T-helper 1 cell treated with Interleukin-12 subunit alpha and Interleukin-12 subunit beta and Interleukin-4 antibody, amounts not matched to agents 30 ng/mL and 1 ng/mL, for 36 hours (primary cell): Measurements from ENCODE around the gene OXSR1. TPM values are rescaled to one million over a fixed set of nuclear protein-coding genes. Genes with fewer than 3 reads are reported as not detected.

Experiments
- intact Hi-C: fragments of 100-400 bp; cut with micrococcal nuclease; formaldehyde crosslinking; loops from one replicate; pipeline ENCODE4 v1.15.1; 2024
- total RNA-seq: library from RNA; stranded (reverse); gene quantifications from 2 replicates; pipeline ENCODE4 v1.2.3, GENCODE V29; 2022

Gene OXSR1
- total RNA-seq: 50.7 and 51.8 TPM in 2 replicates

DNA sequence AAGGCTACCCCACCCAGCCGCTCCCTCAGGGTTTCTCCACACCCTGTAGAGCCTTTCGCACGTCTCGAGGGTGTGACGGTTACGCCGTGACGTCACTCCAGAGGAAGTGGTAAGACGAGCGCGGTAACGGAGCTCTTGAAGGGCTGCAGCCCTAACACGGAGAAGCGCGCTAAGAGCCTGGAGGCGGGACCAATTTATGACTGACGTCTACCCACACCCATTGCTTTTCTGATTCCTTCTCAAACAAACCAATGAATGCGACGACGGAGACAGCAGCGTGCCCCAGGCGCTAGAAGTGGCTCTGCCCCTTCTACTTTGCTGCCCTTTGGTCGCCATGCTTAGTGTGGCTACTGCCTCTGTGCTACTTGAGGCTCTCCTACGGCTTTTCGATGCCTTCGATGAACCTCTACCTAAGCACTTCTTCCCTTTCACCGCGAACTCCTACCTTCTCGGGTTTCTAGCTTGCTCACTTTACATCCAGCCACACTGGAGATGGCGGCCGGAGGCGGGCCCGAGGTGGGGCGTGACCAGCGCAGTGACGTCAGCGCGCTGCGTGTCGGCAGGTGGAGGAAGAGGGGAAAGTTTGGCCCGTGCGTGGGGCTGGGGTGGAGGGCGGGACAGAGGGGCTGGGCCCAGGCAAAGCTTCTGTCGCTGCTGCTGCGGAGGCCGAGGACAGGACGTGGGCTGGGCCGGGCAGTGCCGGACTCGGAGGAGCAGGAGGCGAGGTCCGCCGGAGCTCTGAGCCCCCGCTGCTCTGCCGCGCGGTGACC, at the start of gene OXSR1:
Gene OXSR1 (plus strand): TSS at position 586 of the 770 bp plus-strand sequence. CDS start 340 bp downstream, outside the sequence.
- intact Hi-C loops: loop anchor here (1.0 to 10.0 kb wide), 10 partner anchors 13 to 1170 kb away; partner anchors contain the start of genes ACAA1, ACVR2B, DLEC1 and EPM2AIP1

DNA sequence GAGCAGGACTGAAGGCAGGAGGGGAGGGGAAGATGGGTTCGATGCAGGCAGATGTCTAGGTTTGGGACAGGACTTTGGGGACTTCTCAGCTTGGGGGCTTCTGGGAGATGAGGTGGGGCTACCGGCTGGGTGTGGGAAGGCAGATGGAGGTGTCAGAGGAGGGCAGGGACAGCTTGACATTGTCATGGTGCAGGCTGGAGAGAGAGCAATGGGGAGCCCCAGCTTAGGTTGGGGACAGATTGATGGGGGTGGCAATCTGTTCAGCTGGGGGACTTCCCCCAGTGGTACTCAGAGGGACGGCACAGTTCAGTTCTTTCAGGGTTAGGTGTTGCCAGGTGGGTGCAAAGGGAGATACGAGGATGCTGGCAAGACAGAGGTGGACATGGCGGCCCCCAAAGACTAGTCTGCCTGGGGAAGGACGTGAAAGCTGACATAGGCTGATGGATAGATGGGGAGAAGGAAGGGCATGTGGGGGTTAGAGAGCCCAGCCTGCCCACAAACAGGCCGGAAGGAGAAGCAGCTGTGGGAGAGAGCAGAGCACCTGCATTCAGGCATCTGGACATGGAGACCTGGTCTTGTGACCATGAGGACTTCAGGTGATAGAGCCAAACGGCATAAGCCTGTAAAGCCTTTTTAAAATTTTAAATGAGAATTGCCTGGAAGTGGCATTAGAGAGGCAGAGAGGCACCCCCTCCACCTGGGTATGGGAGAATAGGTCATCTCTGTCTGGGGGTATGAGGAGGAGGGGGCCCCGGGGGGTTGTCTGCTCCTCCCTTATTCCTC, 49.5 kb upstream of the OXSR1 start:
- intact Hi-C loops: loop anchor here (5.0 kb wide), 2 partner anchors 141 to 536 kb away; no protein-coding TSS in a partner anchor

DNA sequence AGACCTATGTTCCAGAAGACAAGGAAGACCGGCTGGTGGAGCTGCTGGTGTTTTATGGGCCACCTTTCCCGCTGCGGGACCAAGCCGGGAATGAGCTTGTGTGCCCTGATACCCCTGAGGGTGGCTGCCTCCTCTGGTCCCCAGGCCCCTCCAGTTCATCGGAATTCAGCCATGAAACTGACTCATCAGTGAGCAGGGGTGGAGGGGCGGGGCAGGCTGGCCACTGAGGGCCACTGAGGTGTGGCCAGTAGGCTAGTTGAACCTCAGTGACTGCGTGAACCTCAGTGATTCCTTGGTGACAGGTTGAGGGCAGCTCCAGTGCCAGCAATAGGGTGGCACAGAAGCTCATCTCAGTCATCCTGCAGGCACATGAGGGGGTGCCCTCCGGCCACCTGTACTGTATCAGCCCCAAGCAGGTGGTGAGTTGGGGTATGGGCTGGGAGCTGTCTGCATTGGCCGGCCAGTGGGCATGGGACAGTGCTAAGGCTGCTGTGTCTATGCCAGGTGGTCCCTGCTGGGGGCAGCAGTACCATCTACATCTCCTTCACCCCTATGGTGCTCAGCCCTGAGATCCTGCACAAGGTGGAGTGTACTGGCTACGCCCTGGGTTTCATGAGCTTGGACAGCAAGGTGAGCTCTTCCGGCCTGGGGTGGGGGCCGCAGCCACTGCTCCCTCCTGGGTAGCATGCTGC, 48.7 kb upstream of the OXSR1 start:
- intact Hi-C loops: loop anchor here (5.0 kb wide), 2 partner anchors 141 to 536 kb away; no protein-coding TSS in a partner anchor

DNA sequence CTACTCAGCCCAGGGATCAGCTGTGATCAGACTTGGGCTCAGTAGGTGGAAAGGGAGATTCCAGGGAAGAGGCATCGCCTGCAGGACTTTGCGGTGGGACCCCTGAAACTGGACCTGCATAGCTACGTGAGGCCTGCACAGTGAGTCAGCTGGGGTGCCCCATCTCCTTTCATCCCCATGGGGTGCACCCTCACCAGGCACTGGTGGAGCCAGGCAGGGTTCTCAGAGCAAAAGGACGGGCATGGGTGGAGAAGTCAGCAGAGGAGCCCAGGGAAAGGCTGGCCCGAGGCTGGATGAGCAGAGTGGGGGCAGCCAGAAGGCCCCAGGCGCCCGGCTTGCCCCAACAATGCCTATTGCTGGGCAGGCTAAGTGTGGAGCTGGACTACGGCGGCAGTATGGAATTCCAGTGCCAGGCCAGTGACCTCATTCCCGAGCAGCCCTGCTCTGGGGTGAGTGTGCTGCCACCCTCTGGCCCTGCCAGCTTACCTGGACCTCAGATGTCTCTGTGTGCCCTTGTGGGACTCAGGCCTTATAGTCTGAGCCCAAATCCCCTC, 48.1 kb upstream of the OXSR1 start:
- intact Hi-C loops: loop anchor here (5.0 kb wide), 2 partner anchors 140 to 535 kb away; no protein-coding TSS in a partner anchor

DNA sequence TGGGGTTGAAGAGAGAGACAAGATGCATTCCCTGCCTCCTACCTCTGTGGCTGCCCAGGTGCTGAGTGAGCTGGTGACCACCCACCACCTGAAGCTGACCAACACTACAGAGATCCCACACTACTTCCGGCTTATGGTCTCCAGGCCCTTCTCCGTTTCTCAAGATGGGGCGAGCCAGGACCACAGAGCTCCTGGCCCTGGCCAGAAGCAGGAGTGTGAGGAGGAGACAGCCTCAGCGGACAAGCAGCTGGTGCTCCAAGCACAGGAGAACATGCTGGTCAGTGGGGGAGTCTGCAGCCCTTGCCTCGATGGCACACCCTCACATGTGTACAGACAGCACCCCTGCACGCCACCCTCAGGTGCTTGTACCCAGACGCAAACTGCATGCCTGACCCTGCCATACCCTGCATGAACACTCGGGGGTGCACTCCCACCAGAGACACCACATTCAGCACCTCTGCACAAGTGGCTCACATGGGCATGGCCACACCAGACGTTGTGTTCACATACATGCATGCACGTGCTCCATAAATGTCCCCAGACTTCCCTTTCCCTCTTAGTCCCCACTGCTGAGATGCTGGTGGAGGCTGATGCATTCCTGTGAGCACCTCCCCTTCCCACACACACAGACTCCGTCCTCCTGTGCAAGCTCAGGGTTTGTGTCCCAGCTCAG, 47.5 kb upstream of the OXSR1 start:
- intact Hi-C loops: loop anchor here (1.0 to 5.0 kb wide), 7 partner anchors 19 to 534 kb away; partner anchors contain the start of genes ACAA1, EXOG and XYLB

DNA sequence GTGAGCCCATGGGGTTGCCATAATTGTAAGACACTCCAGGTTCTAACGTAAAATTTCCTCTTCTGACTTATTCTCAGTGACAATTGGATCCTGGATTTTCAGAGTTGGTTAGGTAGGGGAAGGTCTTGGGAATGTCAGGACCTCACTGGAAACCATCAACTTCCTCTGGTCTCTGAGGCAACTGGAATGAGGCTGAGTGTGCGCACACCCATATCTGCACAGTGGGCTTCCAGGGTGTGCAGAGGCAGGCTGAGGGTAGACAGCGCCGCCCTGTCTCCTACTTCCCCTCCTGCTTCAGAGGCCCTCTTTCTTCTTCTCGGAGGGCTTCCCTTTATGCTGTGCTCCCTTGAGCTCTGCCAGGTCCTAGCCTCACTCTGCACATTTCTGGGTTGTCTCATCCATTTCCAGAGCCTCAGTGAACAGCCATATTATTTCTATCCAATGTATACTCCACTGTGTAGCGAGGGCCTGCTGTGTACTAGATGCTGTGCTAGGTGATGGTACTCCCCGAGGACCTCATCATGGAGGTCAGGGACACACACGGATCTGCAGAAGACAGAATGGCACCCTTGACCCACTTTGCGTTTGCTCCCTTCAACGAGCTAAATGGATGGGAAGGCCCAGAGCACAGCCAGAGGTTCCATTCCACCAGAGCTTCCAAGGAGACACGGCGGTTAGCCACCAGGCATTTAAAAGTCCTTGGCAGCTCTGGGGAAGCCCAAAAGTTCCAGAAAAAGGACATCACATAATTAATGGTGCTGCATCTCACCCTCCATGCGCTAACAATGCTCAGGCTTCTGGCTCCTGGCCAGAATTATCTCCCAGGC, 46.7 kb upstream of the OXSR1 start:
- intact Hi-C loops: loop anchor here (1.0 to 5.0 kb wide), 7 partner anchors 19 to 534 kb away; partner anchors contain the start of genes ACAA1, EXOG and XYLB

DNA sequence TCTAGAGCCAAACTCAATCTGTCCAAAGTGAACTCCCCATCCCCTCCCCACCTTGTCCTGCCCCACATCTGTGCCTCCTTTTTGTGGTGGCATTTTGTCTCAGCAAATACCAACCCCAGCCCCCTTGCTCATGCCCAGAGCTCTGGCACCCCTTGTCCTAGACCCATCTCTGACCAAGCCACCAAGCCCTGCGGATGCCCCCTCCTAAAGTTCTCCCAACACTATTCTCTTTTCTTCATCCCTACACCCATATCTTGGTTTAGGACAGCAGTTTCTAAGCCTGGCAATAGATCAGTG, 46.1 kb upstream of the OXSR1 start:
- intact Hi-C loops: loop anchor here (5.0 kb wide), 2 partner anchors 138 to 533 kb away; no protein-coding TSS in a partner anchor

DNA sequence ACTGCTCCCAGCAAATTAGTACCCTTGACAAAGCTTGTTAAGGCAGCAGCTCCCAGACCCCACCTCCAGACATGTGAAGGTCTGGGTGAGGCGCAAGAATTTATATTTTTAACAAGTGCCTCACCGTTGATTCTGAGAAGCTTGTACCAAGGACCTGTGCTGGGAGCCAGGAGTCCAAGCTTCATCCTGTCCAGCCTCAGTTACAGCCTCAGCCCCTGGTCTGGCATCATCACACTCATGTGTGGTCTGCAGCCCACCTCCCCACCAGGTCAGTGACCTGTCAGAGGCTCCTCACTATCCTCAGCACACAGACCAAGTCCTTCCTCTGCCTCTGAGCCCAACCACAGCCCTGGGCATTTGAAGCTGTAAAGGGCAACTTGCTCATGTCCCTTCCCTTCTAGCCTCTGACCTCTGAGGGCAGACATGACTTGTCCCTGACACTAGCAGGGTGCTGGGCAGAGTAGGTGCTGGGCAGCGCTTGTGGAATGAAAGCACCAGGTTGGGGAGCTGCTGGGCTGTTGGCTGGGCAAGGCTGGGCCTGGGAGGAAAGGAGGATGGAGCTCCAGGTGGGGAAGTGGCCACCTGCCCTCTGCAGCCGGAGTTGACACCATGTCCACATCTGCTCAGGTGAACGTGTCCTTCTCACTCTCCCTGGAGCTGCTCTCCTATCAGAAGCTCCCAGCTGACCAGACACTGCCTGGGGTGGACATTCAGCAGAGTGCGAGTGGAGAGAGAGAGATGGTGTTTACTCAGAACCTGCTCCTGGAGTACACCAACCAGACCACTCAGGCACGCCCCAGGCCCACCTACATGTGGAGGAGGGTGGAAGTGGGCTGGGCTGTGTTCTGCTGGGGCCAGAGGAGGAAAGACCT, 45.3 kb upstream of the OXSR1 start:
- intact Hi-C loops: loop anchor here (5.0 kb wide), 2 partner anchors 137 to 532 kb away; no protein-coding TSS in a partner anchor

DNA sequence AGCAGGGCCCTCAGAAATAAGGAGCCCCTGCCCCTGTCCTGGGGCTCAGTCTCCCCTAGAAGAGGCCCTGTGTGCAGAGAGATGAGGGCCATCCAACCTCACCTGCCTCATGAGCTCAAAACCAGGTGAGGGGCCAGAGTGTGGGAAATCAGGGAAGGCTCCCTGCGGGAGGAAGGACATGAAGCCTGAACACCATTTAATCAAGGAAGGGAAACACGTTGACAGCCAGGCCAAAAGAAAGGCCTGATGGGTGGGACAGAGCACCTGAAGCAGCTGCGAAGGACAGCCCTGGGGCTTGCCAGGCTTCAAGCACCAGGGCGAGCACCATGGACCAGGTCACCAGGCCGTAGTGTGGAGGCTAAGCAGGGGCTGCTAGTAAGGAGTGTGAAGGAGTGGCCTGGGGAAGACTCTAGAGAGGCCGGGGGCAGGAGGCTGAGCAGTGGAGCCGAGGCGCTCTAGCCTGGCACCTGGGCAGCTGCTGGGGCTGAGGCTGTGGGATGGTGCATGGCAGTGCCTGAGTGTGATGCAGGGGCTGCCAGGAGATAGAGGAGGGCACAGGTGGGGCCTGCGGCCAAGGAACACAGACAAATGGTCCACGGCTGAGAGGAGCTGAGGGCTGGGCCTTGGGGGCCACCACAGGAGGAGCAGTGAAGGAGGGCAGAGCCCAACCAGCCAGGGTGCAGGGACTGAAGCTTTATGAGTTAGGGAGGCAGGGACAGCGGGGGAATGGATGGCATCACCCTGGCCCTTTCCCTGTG, 44.5 kb upstream of the OXSR1 start:
- intact Hi-C loops: no loop called here

DNA sequence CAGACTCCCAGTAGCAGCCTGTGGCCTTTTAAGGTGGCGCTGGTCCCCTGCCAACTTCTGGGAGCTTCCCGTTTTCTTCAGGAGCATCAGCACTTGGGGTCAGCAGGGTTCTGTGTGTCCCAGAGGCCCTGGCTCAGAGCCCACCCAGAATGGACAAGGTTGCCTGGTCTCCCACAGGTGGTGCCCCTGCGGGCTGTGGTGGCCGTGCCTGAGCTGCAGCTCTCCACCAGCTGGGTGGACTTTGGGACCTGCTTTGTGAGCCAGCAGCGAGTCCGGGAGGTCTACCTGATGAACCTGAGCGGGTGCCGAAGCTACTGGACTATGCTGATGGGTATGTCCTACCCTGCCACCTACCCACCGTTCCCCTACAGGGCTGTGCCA, 43.9 kb upstream of the OXSR1 start:
- intact Hi-C loops: no loop called here

DNA sequence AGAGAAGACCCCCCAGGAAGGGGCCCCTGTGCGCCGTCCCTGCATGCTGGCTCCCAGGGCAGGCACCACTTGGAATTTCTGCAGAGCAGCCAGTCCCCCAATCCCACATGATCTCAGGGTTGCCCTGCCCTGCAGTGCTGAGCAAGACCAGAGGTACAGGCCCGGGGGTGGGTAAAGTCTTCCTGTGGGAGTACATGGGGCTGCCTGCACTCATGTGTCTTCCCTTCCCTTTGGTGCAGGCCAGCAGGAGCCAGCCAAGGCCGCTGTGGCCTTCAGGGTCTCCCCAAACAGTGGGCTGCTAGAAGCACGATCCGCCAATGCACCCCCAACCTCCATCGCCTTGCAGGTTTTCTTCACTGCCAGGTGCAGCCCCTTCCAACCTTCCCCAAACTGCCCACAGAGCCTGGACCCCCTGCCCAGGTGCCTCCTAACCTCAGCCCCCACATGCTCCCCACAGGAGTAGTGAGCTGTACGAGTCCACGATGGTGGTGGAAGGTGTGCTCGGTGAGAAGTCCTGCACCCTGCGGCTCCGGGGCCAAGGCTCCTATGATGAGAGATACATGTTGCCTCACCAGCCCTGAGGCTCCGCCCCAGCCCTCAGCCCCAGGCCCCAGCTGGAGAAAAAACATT, 43.4 kb upstream of the OXSR1 start:
- intact Hi-C loops: no loop called here

DNA sequence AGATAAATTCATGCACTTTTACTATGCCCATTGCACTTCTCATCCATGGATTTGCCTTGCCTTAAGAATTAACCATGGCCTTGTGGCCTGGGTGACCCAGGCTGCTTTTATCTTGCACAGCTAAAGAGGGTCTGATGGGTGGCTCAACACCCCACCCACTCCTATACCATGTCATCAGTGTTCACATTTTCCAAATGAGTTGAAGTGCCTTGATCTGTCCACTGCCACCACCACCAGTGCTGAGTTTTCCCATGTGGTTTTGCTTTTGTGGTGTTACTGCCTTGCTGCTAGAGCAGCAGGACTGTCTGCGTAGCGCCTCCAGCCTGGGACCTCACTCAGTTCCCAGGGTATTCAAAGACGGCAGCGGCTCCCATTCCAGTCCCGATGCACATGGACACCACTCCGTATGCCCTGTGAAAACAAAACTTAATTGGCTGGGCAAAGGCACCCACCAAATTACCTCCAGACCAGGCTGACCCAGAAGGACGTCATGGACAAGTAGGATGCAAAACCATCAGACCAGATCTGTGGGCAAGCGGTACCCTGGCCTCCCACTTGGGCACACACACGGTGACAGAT, 42.5 kb upstream of the OXSR1 start:
- intact Hi-C loops: no loop called here

DNA sequence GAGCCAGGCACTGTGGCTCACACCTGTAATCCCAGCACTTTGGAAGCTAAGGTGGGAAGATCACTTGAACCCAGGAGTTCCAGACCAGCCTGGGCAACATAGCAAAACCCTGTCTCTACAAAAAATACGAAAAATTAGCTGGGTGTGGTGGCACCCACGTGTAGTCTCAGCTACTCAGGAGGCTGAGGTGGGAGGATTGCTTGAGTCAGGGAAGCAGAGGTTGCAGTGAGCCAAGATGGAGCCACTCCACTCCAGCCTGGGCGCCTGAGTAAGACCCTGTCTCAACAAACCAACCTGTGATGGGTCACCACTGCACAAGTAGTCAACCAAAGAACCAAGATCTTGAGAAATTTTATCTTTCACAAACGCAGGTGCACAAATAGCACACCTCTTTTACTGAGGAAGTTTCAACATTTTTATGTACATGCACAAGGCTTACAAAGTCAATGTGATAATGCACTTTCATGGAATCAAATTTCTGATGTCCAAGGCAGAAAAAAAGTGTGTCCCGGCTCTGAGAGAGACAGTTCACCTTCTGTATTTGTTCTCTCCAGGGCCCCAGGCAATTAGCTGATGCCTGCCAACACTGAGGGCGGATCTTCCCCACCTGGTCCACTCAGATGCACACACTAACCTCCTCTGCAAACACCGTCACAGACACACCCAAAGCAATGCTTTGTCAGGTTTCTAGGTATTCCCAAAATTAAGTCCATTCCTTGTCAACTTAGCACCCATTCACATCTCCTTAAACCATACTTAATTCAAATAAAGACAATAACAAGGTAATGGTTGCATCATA, 40.8 kb upstream of the OXSR1 start:
- intact Hi-C loops: no loop called here

DNA sequence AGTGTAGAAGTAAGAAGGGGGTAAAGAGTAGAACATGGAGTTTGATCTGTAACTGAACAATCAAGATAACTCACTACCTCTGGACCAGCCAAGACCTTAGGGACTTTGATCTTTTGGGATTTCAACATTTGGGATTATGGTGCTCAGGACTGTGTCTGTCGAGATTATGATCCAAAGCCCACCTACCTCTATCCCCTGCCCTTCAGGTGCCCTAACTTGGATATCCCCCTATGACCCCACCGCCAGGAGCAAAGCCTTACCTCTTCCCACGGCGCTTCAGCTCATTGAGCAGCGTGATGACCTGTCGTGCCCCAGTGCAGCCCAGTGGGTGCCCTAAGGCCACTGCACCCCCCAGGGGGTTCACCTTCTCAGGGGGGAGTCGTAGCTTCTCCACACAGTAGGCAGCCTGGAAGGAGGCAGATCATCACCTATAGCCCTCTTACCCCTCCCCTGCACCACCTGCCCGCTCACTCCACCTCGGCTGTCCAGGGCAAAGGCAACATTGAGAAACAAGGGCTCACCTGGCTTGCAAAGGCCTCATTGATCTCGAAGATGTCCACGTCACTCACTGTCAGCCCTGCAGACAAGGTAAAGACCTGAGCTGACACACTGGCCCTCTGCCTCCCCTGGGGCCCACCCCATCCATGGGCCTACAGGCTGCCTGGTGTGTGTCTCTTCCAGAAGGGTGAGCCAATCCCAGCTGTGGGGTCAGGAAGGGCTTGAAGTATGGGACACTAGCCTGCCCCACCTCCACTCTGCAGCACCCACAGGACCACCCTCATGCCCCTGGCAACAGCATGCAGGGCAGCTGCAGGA, 39.8 kb upstream of the OXSR1 start:
- intact Hi-C loops: no loop called here

DNA sequence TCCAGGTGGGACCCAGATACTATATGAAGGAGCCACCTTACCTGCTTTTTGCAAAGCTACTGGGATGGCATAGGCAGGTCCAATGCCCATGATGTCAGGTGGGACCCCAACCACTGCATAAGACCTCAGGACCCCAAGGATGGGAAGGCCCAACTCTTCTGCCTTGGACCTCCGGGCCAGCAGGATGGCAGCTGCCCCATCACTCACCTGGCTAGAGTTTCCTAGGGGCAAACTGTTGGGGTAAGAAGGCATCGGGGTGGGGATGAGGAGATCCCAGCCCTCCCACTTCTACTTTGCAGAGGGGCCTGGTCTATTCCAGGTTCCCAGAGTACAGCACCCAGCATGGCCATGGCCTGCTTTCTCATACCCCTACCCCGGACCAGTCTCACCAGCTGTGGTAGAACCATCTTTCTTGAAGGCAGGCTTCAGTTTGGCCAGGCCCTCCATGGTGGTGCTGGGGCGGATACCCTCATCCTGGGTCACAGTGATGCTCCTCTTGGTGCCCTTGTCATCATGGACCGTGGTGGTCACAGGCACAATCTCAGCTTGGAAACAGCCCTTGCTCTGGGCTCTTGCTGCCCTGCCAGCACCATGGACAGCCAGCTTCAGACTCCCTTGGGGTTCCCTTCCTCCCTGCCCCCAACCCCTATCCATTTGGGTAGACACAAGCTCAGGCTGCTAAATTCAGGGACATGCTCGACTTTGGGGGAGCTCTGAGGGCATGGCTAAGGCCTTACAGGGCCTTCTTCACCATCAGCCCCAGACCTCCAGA, 39.0 kb upstream of the OXSR1 start:
- intact Hi-C loops: no loop called here
